COLO829 (cell line): ENCODE measurements around the gene A2M.

Source experiments
- DNase-seq: peaks from one replicate; pipeline ENCODE4 v3.0.0; 2012; ENCODE audit warnings: low spot score

The A2M gene

DNA sequence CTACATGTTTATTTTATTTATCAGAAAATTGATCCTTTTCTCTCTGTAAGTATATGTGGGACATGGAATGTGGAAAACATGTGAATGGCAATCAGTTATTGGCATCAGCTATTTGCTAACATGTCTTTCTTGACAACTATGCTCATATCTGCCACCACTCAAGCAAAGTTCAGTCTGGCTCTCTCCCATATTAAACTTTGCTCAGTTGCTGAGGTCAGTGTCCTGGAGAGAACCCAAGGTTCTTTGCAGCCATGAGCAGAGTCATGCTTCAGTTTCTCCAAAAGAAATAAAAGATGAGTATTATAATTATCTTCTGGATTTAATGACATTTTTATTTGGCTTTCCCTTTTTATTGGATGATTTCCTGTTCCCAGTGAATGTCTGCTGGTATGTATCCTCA is 42.6 kb downstream of the A2M start:
- no peak for DNase-seq

DNA sequence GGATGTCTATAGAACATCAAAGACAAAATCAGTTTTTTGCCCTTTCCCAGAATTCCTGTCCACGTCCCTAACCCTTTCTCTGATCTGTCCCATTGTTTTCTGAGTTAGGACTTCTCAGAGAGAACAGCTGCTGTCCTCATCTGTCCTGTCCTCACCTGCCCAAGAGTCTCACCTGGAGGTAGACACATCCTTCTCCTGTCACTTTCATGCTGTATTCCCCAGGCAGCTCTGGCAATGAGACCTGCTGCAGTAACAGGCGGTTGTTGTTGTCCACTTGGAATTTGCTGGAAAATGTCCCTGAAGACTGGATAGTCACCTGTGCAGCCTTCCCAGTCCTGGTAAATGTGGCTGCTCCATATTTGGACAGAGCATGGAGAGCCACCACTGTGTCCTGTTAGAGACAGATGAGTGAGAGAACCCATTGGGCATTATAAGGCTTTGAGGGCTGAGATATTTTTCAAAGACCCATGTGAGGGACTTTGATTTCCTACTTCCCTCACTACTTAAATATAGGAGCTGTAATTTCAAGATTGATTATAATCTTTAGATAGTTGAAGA is 43.2 kb downstream of the A2M start:
- DNase-seq = no peak

DNA sequence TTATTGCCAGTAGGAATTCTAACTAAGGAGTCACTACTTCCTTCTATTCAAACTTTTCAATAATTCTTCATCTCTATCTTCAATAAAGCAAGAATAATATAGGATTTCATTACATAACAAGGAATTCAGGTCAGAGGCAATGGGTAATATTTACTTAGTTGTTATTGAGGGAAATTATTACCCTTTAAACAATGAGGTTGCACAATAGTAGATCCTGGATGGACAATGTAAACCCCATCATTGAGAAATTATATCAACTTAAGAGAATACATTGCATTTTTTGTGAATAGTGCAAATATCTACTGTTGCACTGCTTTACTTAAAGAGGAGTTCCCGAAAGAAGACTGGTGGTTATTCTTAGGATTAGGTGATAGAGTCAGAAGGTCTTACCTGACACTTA is 43.8 kb downstream of the A2M start:
- no peak for DNase-seq

DNA sequence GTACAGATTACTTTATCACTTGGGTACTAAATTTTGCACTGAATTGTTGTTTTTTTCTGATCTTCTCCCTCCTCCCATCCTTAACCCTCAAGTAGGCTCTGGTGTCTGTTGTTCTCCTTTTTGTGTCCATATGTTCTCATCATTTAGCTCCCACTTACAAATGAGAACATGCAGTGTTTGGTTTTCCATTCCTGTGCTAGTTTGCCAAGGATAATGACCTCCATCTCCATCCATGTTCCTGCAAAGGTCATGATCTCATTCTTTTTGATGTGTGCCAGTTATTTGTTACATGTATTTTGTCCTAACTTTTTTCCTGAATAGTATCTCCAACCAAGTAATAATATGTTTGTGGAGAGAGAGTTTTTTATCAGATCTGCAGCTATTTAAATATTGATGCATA is 44.2 kb downstream of the A2M start:
- DNase-seq = no peak

DNA sequence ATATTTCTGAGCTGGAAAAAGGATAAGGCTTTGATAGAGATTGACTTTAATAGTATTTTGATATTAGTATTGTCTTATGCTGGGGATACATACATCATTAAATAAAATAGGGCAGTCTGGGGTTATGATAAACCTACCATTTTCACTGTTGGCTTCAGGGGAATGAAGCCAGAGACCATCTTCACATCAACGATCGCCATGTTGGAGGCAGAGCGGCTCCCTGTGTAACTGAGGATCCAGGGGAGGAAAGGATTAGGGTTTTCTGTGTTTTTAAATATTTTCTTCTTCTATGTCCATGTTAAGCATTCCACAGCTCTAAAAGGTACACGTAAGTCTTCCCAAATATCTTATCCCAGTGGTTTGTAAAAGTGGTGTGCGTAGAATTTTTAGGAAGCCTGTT is 45.4 kb downstream of the A2M start:
- DNase-seq = no peak

DNA sequence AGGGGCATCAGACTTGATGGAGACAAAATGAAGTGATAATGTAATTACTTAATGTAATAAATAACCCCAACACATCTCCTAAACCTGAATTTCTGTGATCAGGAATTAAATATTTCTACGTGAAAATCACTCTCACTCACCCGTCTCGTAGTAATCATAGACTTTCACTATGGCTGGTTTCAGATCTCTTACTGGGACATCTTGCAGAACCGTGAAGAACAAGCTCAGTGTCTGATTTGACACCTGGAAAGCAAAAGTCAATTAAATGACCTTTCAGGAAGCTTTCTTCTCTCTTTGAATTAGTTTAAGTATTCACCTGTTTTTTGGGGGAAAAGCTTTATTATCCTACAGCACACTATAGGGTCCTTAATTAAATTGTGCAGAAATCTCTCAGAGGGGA is 47.1 kb downstream of the A2M start:
- no peak for DNase-seq

DNA sequence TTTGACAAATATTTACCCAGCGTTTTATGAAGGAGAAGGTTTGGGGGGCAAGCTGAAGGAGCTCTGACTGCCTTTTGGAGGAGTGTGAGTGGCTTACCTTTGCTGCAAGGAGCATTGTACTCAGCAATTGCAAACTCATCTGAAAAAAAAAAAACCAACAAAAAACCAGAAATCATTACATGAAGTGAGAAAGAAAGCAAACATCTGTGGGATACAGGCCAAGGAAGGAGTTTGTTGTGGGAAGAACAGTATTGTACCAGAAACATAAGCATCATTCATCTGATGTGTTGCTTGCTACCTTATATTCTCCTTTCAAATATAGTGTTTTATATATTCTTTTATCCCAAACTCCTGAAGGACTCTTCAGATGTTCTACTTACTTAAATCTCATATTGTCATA is 47.6 kb downstream of the A2M start:
- no peak for DNase-seq

DNA sequence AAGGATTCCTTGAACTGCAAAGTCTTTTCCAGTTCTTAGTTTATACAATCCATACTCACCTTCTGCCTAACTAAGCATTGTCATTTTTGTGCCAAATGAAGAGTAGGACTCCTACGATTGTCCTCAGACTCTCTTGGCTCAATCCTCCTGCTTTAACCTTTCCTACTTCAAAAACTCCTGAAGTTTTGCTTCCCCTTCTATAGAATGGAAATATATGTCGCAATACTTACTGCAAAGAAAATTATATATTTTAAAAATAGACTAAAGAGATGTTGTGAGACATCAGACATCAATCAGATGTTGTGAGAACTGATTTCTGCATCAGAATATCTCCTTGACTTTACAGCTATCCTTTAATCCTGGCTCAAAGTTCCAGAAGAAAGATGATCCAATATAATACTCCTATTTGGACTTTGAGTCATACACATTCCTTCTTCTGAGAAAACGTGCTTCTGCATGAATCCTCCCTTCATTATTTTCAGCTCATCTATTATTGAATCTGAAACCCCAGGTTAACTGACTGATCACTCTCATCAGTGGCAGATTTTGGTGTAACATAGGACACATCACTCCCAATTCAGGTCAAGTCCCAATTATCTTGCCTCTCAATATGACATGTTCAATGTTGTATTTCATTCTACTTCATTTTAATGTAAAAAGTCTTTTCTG is 48.8 kb downstream of the A2M start:
- no peak for DNase-seq

DNA sequence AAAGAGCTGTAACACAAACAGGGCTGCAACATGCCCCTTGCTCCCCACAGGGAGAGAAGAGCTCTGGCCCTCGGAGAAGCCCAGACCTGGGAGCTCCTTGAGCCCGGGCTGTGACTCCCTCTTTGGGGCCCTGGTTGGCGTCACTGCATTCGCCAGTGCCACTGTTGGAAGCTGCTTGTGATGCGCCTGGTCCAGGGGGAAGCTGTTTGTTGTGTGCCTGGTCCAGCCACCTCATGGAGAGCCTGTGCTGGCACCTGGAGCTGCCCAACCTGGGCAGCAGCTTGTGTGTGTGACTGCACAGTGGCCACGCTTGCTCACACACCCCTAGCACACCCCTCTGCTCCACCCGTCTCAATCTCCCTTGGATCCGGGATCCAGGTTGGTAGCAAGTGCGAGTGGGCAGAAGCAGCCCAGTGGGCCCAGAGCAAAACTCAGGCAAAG is 49.5 kb downstream of the A2M start:
- no peak for DNase-seq

DNA sequence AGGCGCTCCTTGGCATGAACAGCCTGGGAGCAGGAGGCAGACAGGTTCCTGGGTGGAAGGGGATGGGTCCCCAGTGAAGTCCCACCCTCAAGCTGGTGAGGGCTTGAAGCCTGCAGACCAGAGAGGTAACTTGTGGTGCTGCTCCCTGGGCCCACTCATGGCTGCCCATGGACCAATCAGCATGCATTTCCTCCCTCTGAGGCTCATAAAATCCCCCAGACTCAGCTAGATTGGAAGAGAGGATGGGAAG is 50.2 kb downstream of the A2M start:
- DNase-seq = no peak

DNA sequence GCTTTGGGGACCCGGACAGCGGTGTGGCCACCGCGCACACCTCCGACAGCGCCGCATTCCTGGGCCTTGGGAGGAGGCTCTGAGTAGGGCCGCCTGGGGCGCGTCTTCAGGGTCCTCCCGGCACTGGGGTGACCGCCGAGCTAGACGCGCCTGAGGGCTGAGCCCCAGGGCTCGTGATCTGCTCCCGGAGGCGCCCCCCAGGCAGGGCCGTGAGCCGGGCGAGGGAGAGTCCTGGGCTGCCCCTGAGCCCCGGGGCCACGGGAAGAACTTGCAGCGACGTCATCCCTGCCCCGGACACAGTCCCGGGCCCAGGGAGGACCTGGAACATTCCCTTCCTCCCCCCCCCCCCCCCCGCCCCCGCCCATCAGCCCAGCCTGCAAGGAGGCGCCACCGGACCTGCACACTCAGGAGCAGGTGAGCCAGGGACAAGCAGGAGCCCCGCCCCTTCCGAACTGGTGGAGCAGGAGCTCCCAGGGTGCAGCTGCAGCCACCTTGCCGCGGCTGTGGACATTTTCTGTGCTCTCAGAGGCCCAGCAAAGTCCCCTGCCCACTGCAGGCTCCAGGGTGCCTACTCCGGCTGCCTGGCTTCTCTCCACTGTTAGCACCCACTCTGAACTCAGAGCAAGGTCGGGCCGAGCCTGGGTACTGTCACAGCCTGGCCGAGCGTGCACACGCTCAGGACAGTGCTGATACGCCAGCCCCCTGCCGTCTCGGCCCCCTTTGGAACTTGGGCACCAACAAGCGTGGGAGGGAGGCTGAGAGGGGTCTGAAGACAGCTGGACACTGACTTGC is 50.7 kb downstream of the A2M start:
- no peak for DNase-seq

DNA sequence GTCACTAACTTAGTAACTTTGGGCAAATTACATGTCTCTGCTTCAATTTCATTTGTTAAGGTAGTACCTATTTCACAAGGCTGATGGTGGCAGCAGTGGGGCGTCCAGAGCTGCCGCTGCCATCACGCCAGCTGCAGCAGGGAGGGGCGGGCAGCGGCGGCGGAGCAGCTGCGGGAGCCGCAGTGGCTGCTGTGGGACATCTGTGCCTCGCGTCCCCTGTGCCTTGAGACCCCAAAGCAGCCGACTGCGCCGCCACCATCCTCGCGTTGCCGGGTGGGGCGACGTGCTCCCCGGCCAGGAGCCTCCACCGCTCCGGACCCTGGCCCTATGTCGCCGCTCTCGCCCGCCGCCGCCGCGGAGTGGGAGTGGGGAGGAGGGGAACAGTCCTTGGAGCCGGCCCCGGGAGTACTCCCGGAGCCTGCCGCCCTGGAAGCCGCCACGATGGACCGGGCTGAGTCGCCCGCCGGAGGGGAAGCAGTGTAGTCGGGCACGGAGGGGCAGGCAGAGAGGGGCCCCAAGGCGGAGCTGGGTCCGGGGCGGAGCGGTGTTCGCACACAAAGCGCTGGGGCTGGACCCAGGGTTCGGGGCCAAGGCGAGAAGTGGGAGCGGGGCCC is 51.4 kb downstream of the A2M start:
- peak; percentile 54 for DNase-seq

DNA sequence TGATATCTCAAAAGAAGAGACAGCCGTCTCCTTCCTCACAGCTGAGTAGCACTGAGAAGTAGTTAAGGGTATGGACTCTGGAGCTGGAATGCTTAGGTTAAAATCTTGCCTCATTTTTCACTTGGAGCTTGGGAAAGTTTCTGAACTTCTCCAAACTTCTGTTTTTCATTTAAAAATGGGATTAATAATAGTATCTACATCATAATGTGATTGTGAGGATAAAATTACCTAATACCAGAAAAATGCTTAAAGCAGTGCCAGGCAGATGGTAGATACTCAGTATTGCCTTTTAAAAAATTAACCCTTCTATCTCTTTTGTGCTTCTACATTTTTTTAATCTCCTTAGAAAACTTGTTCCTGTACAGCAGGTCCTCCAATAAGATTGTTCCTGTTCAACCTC is 63.1 kb downstream of the A2M start:
- no peak for DNase-seq

DNA sequence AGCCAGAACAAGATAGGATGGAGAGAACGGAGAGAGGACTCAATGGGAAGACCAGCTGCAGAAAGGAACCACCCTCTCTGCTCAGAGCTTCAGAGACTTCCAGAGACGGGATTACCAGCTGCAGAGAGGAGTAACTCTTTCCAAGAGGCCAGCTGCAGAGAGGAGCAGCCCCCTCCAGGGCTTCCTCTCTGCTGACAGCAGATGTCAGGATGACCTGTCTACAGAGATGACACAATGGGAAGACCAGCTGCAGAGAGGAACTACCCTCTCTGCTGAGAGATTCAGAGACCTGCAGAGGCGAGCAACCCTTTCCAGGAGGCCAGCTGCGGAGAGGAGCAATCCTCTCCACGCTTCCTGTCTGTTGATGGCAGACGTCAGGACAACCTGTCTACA is 64.6 kb downstream of the A2M start:
- DNase-seq = no peak

DNA sequence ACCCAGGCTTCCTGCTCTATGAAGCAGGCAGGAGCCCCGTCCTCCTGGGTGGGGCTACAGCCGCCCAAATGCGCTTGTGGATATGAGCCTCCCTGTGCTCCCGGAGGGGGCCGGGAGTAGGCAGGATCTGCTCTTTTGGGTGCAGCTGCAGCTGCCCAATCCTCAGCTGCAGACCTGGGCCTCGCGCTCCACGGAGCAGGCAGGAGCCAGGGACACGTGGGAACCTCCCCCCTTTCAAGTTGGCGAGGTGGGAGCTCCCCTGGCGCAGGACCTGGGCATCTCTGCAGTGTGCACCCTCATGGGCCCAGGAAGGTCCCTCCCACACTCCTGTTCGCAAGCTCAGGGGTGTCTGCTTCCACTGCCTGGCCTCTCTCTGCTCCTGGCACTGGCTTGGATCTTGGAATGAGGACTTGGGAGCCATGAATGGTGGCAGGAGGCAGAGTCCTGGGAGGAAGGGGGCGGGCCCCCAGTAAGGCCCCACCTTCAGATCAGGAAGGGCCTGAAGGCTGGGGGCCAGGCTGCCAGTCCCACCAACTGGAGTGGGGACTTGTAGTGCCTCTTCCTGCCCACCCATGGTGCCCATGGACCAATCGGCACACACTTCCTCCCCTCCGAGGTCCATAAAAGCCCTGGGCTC is 65.1 kb downstream of the A2M start:
- DNase-seq = no peak

DNA sequence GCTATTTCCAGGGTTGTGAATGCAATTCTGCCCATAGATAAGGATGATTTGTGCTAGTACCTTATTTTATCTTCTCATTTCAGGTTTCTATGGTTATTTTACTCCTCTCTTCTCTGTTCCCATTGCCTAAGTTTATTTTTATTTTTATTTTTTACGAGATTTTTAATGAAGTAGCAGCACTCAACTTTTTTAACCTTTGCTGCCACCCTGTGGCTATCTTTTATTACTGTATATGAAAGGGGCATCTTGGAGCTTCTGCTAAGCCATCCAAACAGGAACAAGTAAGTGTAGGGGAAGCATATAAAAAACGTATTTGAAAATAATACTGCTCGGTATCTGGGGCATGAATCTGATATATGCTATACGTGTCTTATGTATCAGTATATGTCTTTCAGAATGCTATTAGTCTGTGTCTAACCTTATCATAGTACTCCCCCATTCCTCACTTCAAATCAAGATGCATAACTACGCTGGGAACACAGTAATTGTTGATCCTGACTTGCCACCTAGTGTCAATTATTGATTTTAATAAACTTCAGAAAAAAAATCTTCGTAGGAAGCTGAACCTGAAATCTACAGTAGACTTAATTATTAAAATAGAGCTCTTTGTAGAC is 66.1 kb downstream of the A2M start:
- DNase-seq = peak; percentile 23

DNA sequence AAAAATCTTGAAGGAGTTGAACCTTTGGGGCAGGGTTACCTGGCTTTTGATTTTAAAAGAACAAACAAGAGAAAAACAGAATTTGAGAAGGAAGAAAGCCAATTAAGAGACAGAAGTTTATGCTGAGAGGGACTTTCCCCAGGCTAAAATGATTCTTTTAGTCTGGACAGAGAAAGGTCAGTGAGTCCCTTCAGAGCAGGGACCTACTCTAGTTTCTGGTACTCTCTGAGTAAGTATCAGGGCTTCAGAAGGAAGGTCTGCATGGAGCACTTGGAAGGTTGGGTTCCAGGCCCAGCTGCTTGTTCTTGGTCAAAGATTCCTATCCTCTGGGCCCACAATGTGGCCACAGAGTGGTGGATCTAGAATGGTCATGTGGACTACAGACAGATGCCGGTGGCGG is 66.8 kb downstream of the A2M start:
- DNase-seq = no peak

DNA sequence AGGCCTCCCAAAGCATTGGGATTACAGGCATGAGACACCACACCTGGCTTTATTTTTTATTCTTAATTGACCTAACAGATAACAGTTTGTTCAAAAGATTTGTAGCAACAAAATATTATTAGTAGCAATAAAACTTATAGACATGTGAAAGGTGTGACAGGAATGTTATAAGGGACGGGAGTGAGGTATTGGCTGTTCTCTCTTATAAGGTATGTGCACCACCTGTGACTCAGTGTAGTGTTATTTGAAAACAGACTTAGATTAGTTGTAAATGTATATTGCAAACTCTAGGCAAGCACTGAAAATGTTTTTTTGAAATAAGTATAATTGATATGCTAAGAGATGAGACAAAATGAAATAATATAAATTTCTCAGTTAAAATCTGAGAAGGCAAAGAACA is 68.6 kb downstream of the A2M start:
- no peak for DNase-seq

DNA sequence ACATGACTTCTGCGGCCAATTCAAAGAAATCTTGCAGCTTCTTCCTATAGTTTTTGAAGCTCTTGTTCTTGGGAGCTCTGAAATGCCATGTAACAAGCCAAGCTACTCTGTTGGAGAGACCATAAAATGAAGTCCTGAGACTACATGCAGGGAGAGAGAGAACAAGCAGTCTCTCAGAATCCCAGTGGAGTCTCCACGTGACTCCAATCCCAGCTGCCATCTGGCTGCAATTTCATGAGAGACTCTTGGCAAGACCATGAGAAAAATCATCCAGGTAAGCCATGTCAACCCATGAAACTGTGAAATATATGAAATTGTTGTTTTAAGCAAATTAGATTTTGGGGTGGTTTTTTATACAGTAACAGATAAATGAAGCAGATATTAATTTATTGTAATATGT is 72.0 kb downstream of the A2M start:
- no peak for DNase-seq

DNA sequence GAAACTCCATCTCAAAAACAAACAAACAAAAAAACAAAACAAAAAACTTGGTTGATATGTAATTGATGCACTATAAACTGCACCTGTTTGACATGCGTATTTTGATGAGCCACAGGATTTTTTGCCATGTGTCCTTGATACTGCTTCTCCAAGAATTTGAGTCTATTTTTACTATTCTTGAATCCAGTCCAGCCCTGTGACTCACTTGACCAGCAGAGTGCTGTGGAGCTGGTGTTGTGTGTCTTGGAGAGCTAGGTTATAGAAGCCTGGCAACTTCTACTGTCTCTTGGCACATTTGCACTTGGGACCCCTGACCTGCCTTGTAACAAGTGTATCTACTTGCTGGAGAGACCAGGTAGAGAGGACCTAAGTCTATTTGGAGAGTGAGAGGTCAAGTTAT is 74.4 kb downstream of the A2M start:
- no peak for DNase-seq

DNA sequence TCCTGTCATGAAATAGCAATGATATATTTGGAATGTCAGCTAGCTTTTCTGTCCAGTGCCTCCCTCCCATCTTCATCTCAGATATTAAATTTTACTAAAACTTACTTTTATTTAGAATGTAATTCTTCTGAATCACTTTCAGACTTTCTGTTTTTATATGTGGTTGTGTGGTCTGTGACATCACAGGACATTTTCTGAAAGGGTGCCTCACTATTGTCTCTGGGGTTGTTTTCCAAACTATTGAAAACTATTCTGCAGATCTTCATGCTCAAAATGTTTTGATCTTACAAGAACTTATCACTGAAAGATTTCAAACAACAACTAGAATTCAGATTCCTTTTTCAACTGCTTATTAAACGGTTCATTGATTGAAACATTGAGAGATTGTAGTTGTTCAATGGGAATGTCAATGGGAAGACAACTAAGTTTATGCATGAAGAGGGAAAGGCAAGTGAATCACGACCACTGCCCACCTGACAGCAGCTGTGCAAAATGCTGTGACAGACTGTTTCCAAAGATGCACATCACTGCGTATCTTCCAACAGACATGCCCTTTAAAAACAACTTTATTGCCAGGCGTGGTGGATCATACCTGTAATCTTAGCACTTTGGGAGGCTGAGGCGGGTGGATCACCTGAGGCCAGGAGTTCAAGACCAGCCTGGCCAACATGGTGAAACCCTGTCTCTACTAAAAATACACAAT is 75.1 kb downstream of the A2M start:
- no peak for DNase-seq

DNA sequence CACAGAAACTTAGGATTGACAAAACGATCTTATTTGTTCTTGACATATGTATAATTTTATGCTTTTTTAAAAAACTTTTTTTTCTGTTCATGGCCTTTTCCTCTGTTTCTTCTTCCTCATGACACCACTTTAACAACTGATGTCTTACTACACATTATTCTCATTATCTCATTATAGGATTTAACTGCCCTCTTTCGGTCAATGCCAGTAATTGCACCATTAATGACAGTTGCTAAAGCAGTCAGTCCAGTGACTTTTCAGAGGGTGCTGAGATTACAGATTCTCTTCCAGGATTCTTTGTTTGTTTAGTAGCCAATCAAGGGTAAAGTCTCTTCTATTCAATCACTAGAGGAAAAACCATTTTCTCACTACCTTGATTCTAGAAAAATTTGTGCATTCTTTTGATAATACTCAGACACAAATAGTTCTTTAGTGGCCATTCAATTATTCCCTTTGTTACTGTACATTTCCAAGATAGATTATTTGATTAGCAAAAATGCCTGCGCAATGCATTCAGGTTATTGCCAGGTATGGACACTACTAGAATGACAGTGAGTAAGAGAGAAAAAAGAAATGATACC is 76.2 kb downstream of the A2M start:
- DNase-seq = peak; percentile 86
